HFFc6 (cell line): ENCODE measurements around the gene RAB11A. TPM values are rescaled to one million over a fixed set of nuclear protein-coding genes. Genes with fewer than 3 reads are reported as not detected.

Experiments used
- total RNA-seq, 6 experiments: library from RNA; stranded (reverse); fragmentation: NEBNext Ultra II Directional; extraction: Animal tissue kit (Norgen Biotek cat#: 25700); gene quantifications; 2 replicates in 1 of 6; 3 replicates in 5 of 6; pipeline ENCODE4 v1.2.3, GENCODE V29; 2021

RAB11A gene
- total RNA-seq, 6 experiments from 2014 or later: 193 to 236 (median 223) TPM

Other genes starting within 250 kb of the RAB11A start
- 10 to 100 TPM in 4 of 6 experiments, 1 to 10 TPM in 2; 7.4 to 14.6 (median 11.7) TPM for gene SLC24A1, start 247.6 kb upstream of the RAB11A start, total RNA-seq
- 10 to 100 TPM; 15.8 to 19.4 (median 17.1) TPM for gene DENND4A, start 77.2 kb upstream of the RAB11A start, total RNA-seq